ENCODE data around the gene CDH10. TPM values are rescaled to one million over a fixed set of nuclear protein-coding genes. Genes with fewer than 3 reads are reported as not detected.

CDH10 gene
- total and polyA plus RNA-seq, 2 of the 4 experiments (the other 2 are of a cell fraction), result 0.18 to 0.21 TPM

- no TSS peak for BruUV-seq (replicated peaks)
Measured at GRCh38 chr5:24509943-24510342, 134.8 kb downstream of the CDH10 start.

More at GRCh38 chr5:24509943-24510342, 134.8 kb downstream of the CDH10 start:
- Histone ChIP-seq H4K5ac (ENCODE audit: low read depth, low read length) (no peak overlapping the region), H3K9me1 (ENCODE audit: insufficient read depth, low read length) (no peaks in the 10 kb centered on the region), H3K36me3 (ENCODE audit: control insufficient read depth, insufficient read depth, low read length) (no peaks in the 10 kb centered on the region), H3K56ac (ENCODE audit: extremely low read depth, insufficient read depth, low read length) (no peak overlapping the region), H2AK9ac (replicated peaks; ENCODE audit: low read depth, low read length, poor library complexity) (no peak overlapping the region), H2BK120ac (ENCODE audit: low read depth, low read length) (no peak overlapping the region), H2AFZ (replicated peaks; ENCODE audit: low read length, poor library complexity) (no peak overlapping the region), H3K18ac (ENCODE audit: low read depth, low read length) (no peak overlapping the region), H4K20me1 (ENCODE audit: insufficient read depth, low read length) (no peaks in the 10 kb centered on the region), H2BK20ac (ENCODE audit: low read depth, low read length) (no peak overlapping the region), H3K14ac (replicated peaks; ENCODE audit: low read depth, low read length) (no peak overlapping the region), H2BK15ac (ENCODE audit: low read depth, low read length) (no peak overlapping the region), H4K91ac (ENCODE audit: insufficient read depth, low read depth, low read length) (no peak overlapping the region), H2AK5ac (ENCODE audit: low read depth, low read length) (no peak overlapping the region), H3K27ac (ENCODE audit: insufficient read depth, low read length) (no peak overlapping the region), H3K4me2 (ENCODE audit: low read depth, low read length) (no peak overlapping the region), H2BK5ac (ENCODE audit: low read depth, low read length, poor library complexity, severe bottlenecking) (no peak overlapping the region), H4K8ac (ENCODE audit: low read depth in 2 of 2, low read length in 2 of 2) (no peak overlapping the region), H3K9me3 (ENCODE audit: control insufficient read depth, insufficient read depth, low read length) (no peaks in the 10 kb centered on the region; the same call in 1 of the 2 replicates), H3K23ac (ENCODE audit: low read depth, low read length) (no peak overlapping the region), H3K4me3 (ENCODE audit: insufficient read depth, low read depth, low read length) (no peak overlapping the region), H3K9ac (ENCODE audit: low read depth, low read length) (no peak overlapping the region), H3K27me3 (ENCODE audit: control insufficient read depth, insufficient read depth, low read length) (no peaks in the 10 kb centered on the region), H3K79me1 (ENCODE audit: low read depth in 1 of 2, low read length in 2 of 2) (no peaks in the 10 kb centered on the region), H3K4ac (ENCODE audit: low read depth, low read length) (no peak overlapping the region), H3K4me1 (ENCODE audit: control insufficient read depth, insufficient read depth, low read length) (no peaks in the 10 kb centered on the region)
- ATAC-seq (ENCODE audit: low read depth) (no peak), DNase-seq (no peak)
- WGBS, 2 experiments (ENCODE audit: extremely low coverage in 2 of 2, insufficient read length in 1 of 2), result no CpG with 5 or more reads among the region's 3 CpGs
- dilution Hi-C loops (cut with HindIII; ENCODE audit: low sequenced_read_pairs, unreplicated experiment), result no loop called here
- no peak for TF ChIP-seq MAZ (IDR thresholded peaks at IDR 0.05; ENCODE audit: borderline replicate concordance, low read depth, low read length)
- TF ChIP-seq MAFK (IDR thresholded peaks at IDR 0.05; ENCODE audit: low read depth, low read length), result no peak
- TF ChIP-seq RFX5 (IDR thresholded peaks at IDR 0.05; ENCODE audit: low read depth, low read length), result no peak
- no peak for TF ChIP-seq MXI1 (IDR thresholded peaks at IDR 0.05; ENCODE audit: borderline replicate concordance, low read depth, low read length)
- no peak for TF ChIP-seq RCOR1 (IDR thresholded peaks at IDR 0.05; ENCODE audit: insufficient replicate concordance, low read length)
- TF ChIP-seq FOS (IDR thresholded peaks at IDR 0.05; ENCODE audit: low read depth, low read length), result no peak
- no peak for TF ChIP-seq USF2 (IDR thresholded peaks at IDR 0.05; ENCODE audit: low read depth, low read length)
- TF ChIP-seq CHD1 (IDR thresholded peaks at IDR 0.05; ENCODE audit: low read depth, low read length), result no peak
- no peak for TF ChIP-seq CEBPB (IDR thresholded peaks at IDR 0.05; ENCODE audit: low read depth, low read length)
- TF ChIP-seq RAD21 (IDR thresholded peaks at IDR 0.05; ENCODE audit: low read length), result no peak
- no peak for TF ChIP-seq NFE2L2 (IDR thresholded peaks at IDR 0.05; ENCODE audit: low read depth, low read length)
- no peak for TF ChIP-seq ELK1 (IDR thresholded peaks at IDR 0.05; ENCODE audit: borderline replicate concordance, low read depth, low read length)
- intact Hi-C loops (cut with micrococcal nuclease), result no loop called here
- in situ Hi-C loops (cut with MboI; ENCODE audit: low sequenced_read_pairs), result no loop called here
- CTCF ChIA-PET, result no interaction called here
- POLR2A ChIA-PET (ENCODE audit: unreplicated experiment), result no interaction called here

Measured in IMR-90 (cell line).